Upper lobe of left lung (tissue), 6 donors: Measurements from ENCODE around the gene CEP152. TPM values are rescaled to one million over a fixed set of nuclear protein-coding genes. Genes with fewer than 3 reads are reported as not detected.

Experiments
- ATAC-seq, 2 donors: fragments of 200-7000 bp; cut with Tn5 transposase; one replicate each; pipeline ENCODE4 v1.9.1; 2022; ENCODE audit warnings: mild to moderate bottlenecking in 2 of 2, moderate library complexity in 2 of 2; ENCODE audit not compliant: low FRiP score in 2 of 2
- DNase-seq, 2 donors: peaks; one replicate each; pipeline ENCODE4 v3.0.0-alpha.2; 2019 to 2020
- H3K27ac ChIP-seq, 4 donors: fragments of 200-600 bp; sonication (generic); one replicate each; pipeline ENCODE4 v1.5.1; 2016 to 2019
- H3K27me3 ChIP-seq, 4 donors: fragments of 200-600 bp; sonication (generic); one replicate each; pipeline ENCODE4 v1.5.1; 2017 to 2019
- H3K36me3 ChIP-seq, 4 donors: fragments of 200-600 bp; sonication (generic); one replicate each; pipeline ENCODE4 v1.5.1; 2016 to 2019
- H3K4me1 ChIP-seq, 4 donors: fragments of 200-600 bp; sonication (generic); one replicate each; pipeline ENCODE4 v1.5.1; 2018 to 2019
- H3K4me3 ChIP-seq, 4 donors: fragments of 200-600 bp; sonication (generic); one replicate each; pipeline ENCODE4 v1.5.1; 2017 to 2019; ENCODE audit warnings: mild to moderate bottlenecking in 2 of 4, moderate library complexity in 1 of 4
- H3K9me3 ChIP-seq, 4 donors: fragments of 200-600 bp; sonication (generic); one replicate each; pipeline ENCODE4 v1.5.1; 2018 to 2019
- CTCF ChIP-seq, 6 experiments: fragments of 450-650 bp in 4 of 6; fragments of 200-600 bp in 2 of 6; sonication (generic) in 2 of 6; IDR thresholded peaks; one replicate each; pipeline ENCODE4 v1.5.1; 2016 to 2019; ENCODE audit warnings: antibody characterized with exemption in 6 of 6
- EP300 ChIP-seq, 4 donors: sonication (generic); formaldehyde crosslinking; IDR thresholded peaks; one replicate each; pipeline ENCODE4 v1.5.1; 2017; ENCODE audit warnings: antibody characterized with exemption in 4 of 4, control low read depth in 2 of 4
- POLR2A ChIP-seq, 4 donors: fragments of 450-650 bp; IDR thresholded peaks; one replicate each; pipeline ENCODE4 v1.5.1; 2016 to 2017; ENCODE audit warnings: antibody characterized with exemption in 4 of 4, mild to moderate bottlenecking in 2 of 4
- POLR2AphosphoS5 ChIP-seq, 2 donors: sonication (generic); formaldehyde crosslinking; IDR thresholded peaks; one replicate each; pipeline ENCODE4 v1.5.1; 2017; ENCODE audit warnings: antibody characterized with exemption in 2 of 2
- WGBS, 2 donors: methylation state at CpG; one replicate each; pipeline ENCODE4 v1.1.5; 2017 to 2018; 5-methylcytosine and 5-hydroxymethylcytosine counted together
- total RNA-seq, 6 donors: library from RNA; depleted of rRNA in 4 of 6; stranded (reverse); fragments of >200 nt in 4 of 6; gene quantifications; one replicate each; pipeline versions ENCODE4 v1.1.0 to v1.2.1, GENCODE V29; 2016 to 2021
- donor health status: DM: no; HTN: no; CAD: no; lungs with moderate emphysema.
- donor health status: DM: no; HTN: yes; CAD: no; lungs with severe emphysema.

CEP152 gene
- 10 to 100 TPM in 3 of 6 donors, 1 to 10 TPM in 3; 2.3 to 58.9 (median 8.4) TPM for total RNA-seq

- peaks cover 8 to 19% (median 12%) of the 10 kb centered on the region in 4 donors for H3K4me1 ChIP-seq
- WGBS, 2 donors: 1% methylated on average over 25 to 48 of the region's 51 CpGs
- peak within 1 kb of the TSS; percentile 23 to 82 (median 64) for H3K27ac ChIP-seq
- no peaks in the 10 kb centered on the region for H3K27me3 ChIP-seq
- peak; percentile 99 for ATAC-seq
- H3K9me3 ChIP-seq: no peaks in the 10 kb centered on the region
- no peaks in the 10 kb centered on the region for H3K36me3 ChIP-seq
- peak; percentile 97 to 100 for DNase-seq
- TF ChIP-seq POLR2AphosphoS5 (IDR thresholded peaks at IDR 0.05) (peak in 1 of 2 donors; percentile 64), CTCF (IDR thresholded peaks at IDR 0.05) (peak in 1 of 6 experiments; percentile 21), EP300 (IDR thresholded peaks at IDR 0.05) (no peak), POLR2A (IDR thresholded peaks at IDR 0.05) (peak in 1 of 4 donors; percentile 48)
- H3K4me3 ChIP-seq: peak within 1 kb of the TSS; percentile 92 to 98 (median 96)
Measured at GRCh38 chr15:48810414-48811324, at the start of gene CEP152. CEP152 (minus strand) TSS chr15:48811069; CDS start chr15:48805649, 5,420 bp downstream.

GRCh38 chr15:48859426-48859825 is 48.6 kb upstream of the CEP152 start:
- Histone ChIP-seq H3K9me3 (no peaks in the 10 kb centered on the region), H3K27me3 (no peaks in the 10 kb centered on the region), H3K27ac (no peak overlapping the region), H3K36me3 (no peaks in the 10 kb centered on the region), H3K4me3 (no peak overlapping the region), H3K4me1 (peaks cover 0 to 6% (median 0%) of the 10 kb centered on the region in 4 donors)
- 89 to 93% methylated on average over 2 of the region's 2 CpGs for WGBS, 2 donors
- ATAC-seq (no peak), DNase-seq (no peak)
- TF ChIP-seq EP300 (IDR thresholded peaks at IDR 0.05) (no peak), POLR2A (IDR thresholded peaks at IDR 0.05) (no peak), CTCF (IDR thresholded peaks at IDR 0.05) (no peak), POLR2AphosphoS5 (IDR thresholded peaks at IDR 0.05) (no peak)

GRCh38 chr15:48858401-48858800 is 47.5 kb upstream of the CEP152 start:
- WGBS, 2 donors: 41 to 57% methylated on average over 2 of the region's 2 CpGs
- Histone ChIP-seq H3K27ac (no peak overlapping the region), H3K36me3 (no peaks in the 10 kb centered on the region), H3K9me3 (no peaks in the 10 kb centered on the region), H3K4me1 (peaks cover 0 to 6% (median 0%) of the 10 kb centered on the region in 4 donors), H3K4me3 (no peak overlapping the region), H3K27me3 (no peaks in the 10 kb centered on the region)
- no peak for DNase-seq
- no peak for TF ChIP-seq POLR2AphosphoS5 (IDR thresholded peaks at IDR 0.05)
- no peak for TF ChIP-seq POLR2A (IDR thresholded peaks at IDR 0.05)
- no peak for TF ChIP-seq EP300 (IDR thresholded peaks at IDR 0.05)
- no peak for TF ChIP-seq CTCF (IDR thresholded peaks at IDR 0.05)
- no peak for ATAC-seq

- Histone ChIP-seq H3K27ac (no peak overlapping the region), H3K36me3 (no peaks in the 10 kb centered on the region), H3K4me3 (no peak overlapping the region), H3K9me3 (no peaks in the 10 kb centered on the region), H3K27me3 (no peaks in the 10 kb centered on the region), H3K4me1 (peaks cover 0 to 6% (median 0%) of the 10 kb centered on the region in 4 donors)
- TF ChIP-seq EP300 (IDR thresholded peaks at IDR 0.05): no peak
- TF ChIP-seq POLR2AphosphoS5 (IDR thresholded peaks at IDR 0.05): no peak
- TF ChIP-seq CTCF (IDR thresholded peaks at IDR 0.05): no peak
- no peak for TF ChIP-seq POLR2A (IDR thresholded peaks at IDR 0.05)
- no peak for DNase-seq
- 42 to 60% methylated on average over 2 of the region's 2 CpGs for WGBS, 2 donors
- ATAC-seq: no peak
Measured at GRCh38 chr15:48856942-48857341, 46.1 kb upstream of the CEP152 start.
